Stomach smooth muscle (tissue), 2 donors: ENCODE data around the gene PSMD3.

Source experiments
- H3K27ac ChIP-seq: one replicate; pipeline ENCODE4 v1.7.0; 2013; ENCODE audit warnings: mild to moderate bottlenecking, low read length, inconsistent platforms
- H3K27me3 ChIP-seq, 2 donors: one replicate each; pipeline ENCODE4 v1.7.0; 2013; ENCODE audit warnings: low read length in 2 of 2; ENCODE audit not compliant: insufficient read depth in 2 of 2, control insufficient read depth in 1 of 2
- H3K36me3 ChIP-seq, 2 donors: one replicate each; pipeline ENCODE4 v1.7.0; 2013; ENCODE audit warnings: low read length in 2 of 2; ENCODE audit not compliant: control insufficient read depth in 2 of 2, insufficient read depth in 2 of 2
- H3K4me1 ChIP-seq: one replicate; pipeline ENCODE4 v1.7.0; 2013; ENCODE audit warnings: low read length; ENCODE audit not compliant: control insufficient read depth, insufficient read depth
- H3K4me3 ChIP-seq, 2 donors: one replicate each; pipeline ENCODE4 v1.7.0; 2013; ENCODE audit warnings: low read length in 2 of 2
- H3K9ac ChIP-seq, 2 donors: one replicate each; pipeline ENCODE4 v1.7.0; 2013; ENCODE audit warnings: low read length in 2 of 2, mild to moderate bottlenecking in 1 of 2
- H3K9me3 ChIP-seq, 2 donors: one replicate each; pipeline ENCODE4 v1.7.0; 2013; ENCODE audit warnings: low read length in 2 of 2; ENCODE audit not compliant: control insufficient read depth in 2 of 2
- donor health status: healthy.
- donor health status: Pancreatic carcinoma.

The PSMD3 gene

DNA sequence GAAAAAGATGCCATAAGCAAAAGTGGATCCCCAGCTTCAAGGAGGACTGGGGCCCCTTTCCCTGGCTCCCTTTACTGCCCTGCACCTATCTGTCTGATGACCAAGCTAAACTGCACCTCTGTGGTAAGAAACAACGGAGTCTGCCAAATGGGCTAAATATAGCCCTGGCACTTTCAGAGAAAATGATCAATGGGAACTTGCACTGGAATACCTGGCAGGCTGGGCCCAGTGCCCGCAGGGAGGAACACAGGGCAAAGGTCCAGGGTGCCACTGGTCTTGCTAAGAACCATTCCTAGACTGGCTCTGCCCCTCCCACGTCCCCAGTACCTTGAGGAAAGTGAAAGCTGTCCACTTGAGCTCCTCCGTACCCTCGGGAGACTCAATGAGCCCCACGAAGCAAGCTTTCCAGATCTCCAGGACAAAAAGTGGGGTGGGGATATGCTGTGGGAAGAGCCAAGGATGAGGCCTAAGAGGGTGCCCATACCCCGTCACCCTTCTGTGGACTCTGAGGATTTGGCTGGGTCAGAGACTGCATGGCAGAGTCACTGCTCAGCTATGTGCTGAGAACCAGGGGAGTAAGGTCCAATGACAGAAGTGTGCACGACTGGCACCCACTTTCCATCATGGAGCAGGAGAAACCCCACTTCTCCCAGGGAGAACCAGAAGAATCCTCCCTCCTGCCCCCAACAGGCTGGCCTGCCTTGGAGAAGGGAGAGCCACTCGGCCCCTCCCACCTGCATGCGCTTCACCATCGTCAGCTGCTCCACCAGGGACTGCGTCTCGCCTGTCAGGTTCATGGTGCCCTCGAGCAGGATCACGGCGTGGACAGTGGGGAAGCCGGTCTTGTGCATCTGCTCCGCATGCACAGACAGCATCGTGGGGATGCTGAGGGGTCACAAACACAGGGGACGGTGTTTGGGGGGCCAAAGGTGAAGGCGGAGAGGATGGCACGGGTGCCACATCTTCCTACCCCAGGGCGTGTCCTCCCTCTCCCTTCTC is 52.0 kb downstream of the PSMD3 start:
- Histone ChIP-seq H3K4me3 (peak overlapping the region in 1 of 2 donors; percentile 44), H3K27ac (peak overlapping the region; percentile 60), H3K36me3 (peaks cover 28 to 48% of the 10 kb centered on the region in 2 donors), H3K4me1 (peaks cover 53% of the 10 kb centered on the region), H3K9me3 (no peaks in the 10 kb centered on the region), H3K27me3 (no peaks in the 10 kb centered on the region), H3K9ac (peak overlapping the region in 1 of 2 donors; percentile 13)

DNA sequence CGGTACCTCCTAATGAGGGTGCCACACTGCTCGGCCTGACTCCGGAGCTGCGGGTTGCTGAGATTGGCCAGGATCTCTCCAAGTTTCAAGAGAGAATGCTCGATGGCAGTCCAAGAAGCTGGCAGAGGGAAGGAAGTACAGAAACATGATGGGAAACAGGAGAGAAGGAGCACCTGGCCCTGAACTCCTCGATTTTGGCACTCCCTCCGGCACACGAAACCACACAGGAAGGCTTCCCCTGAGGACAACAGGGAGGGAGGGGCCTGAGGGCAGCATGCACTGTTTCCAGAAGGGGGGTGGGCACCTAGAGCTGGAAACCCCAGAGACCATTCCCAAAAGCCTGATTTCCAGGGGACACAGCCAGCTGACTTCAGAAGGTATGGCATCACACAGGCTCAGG is 52.7 kb downstream of the PSMD3 start:
- H3K4me1 ChIP-seq = peaks cover 57% of the 10 kb centered on the region
- peaks cover 25 to 44% of the 10 kb centered on the region in 2 donors for H3K36me3 ChIP-seq
- H3K4me3 ChIP-seq = no peak overlapping the region
- no peak overlapping the region for H3K9ac ChIP-seq
- peak overlapping the region; percentile 60 for H3K27ac ChIP-seq
- H3K27me3 ChIP-seq = no peaks in the 10 kb centered on the region
- no peaks in the 10 kb centered on the region for H3K9me3 ChIP-seq

- Histone ChIP-seq H3K9me3 (no peaks in the 10 kb centered on the region), H3K9ac (no peak overlapping the region)
Measured at GRCh38 chr17:40034426-40035161, 54.0 kb downstream of the PSMD3 start.

DNA sequence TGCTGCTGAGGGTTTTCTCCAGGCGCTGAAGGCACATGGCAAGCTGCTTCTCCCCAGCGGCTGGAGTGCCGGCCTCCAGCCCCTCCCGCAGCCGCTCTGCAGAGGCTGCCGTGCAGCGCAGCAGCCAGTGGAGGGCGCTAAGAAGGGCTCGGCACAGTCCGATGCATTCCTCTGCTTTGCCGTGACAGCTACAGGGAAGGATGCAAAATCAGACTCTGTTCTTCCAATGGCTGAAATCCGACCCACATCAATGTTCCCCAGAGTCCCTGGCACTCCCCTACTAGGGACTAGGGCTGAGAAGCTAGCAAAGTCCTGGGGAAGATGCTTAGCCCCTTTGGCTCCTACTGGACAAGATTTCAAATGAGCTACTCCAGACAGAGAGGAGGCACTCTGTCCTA is 54.6 kb downstream of the PSMD3 start:
- H3K9me3 ChIP-seq = no peaks in the 10 kb centered on the region
- H3K27me3 ChIP-seq = no peaks in the 10 kb centered on the region
- H3K36me3 ChIP-seq = peaks cover 12 to 29% of the 10 kb centered on the region in 2 donors
- peaks cover 68% of the 10 kb centered on the region for H3K4me1 ChIP-seq
- no peak overlapping the region for H3K27ac ChIP-seq
- peak overlapping the region in 1 of 2 donors; percentile 15 for H3K4me3 ChIP-seq
- H3K9ac ChIP-seq = peak overlapping the region in 1 of 2 donors; percentile 29

More at GRCh38 chr17:40034426-40035161, 54.0 kb downstream of the PSMD3 start:
- Histone ChIP-seq H3K27me3 (no peaks in the 10 kb centered on the region), H3K27ac (peak overlapping the region; percentile 60), H3K4me3 (peak overlapping the region in 1 of 2 donors; percentile 15), H3K36me3 (peaks cover 16 to 32% of the 10 kb centered on the region in 2 donors), H3K4me1 (peaks cover 68% of the 10 kb centered on the region)

GRCh38 chr17:40038882-40039513 is 58.4 kb downstream of the PSMD3 start:
- Histone ChIP-seq H3K4me3 (peak overlapping the region in 1 of 2 donors; percentile 40), H3K9me3 (no peaks in the 10 kb centered on the region), H3K9ac (peak overlapping the region; percentile 13 to 39)

DNA sequence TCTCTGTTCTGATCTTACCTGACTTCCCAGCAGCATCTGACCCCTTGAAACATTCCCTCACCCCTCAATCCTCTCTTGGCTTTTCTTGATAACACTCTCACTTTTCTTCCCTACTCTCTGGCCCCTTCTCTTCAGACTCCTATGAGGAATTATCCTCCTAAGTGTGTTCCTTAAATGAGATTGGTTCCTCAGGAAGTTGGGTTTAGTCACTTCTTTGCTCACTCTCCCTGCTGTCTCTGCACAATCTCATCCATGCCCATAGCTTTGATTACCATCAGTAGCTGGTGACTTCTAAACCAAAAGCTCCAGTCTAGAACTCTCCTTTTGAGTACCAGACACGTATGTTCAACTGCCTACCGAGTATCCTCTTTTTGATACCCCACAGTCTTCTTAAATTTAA is 60.6 kb downstream of the PSMD3 start:
- Histone ChIP-seq H3K4me3 (no peak overlapping the region), H3K27me3 (no peaks in the 10 kb centered on the region), H3K9me3 (no peaks in the 10 kb centered on the region), H3K27ac (no peak overlapping the region), H3K36me3 (peaks cover 0 to 2% of the 10 kb centered on the region in 2 donors), H3K9ac (no peak overlapping the region), H3K4me1 (peaks cover 17% of the 10 kb centered on the region)

More at GRCh38 chr17:40038882-40039513, 58.4 kb downstream of the PSMD3 start:
- Histone ChIP-seq H3K4me1 (peaks cover 36% of the 10 kb centered on the region), H3K36me3 (peaks cover 0 to 13% of the 10 kb centered on the region in 2 donors), H3K27me3 (no peaks in the 10 kb centered on the region), H3K27ac (peak overlapping the region; percentile 78)
